K562 (cell line): ENCODE results near the gene VWA1. TPM values are rescaled to one million over a fixed set of nuclear protein-coding genes. Genes with fewer than 3 reads are reported as not detected.

Source experiments
- ATF1 ChIP-seq, 2 experiments: fragments of 450-650 bp in 1 of 2; IDR thresholded peaks; 2 replicates each; pipeline ENCODE4 v1.6.1; 2016; ENCODE audit warnings: missing compliant biosample characterization in 1 of 2, missing genetic modification characterization in 1 of 2
- ETS1 ChIP-seq: conservative IDR thresholded peaks from 2 replicates; pipeline ENCODE4 v1.6.1; 2011; ENCODE audit warnings: low read depth, mild to moderate bottlenecking, low read length; ENCODE audit not compliant: control insufficient read depth
- HDAC2 ChIP-seq: fragments of 450-650 bp; IDR thresholded peaks from 2 replicates; pipeline ENCODE4 v1.6.1; 2016; ENCODE audit warnings: mild to moderate bottlenecking
- KDM2B ChIP-seq: fragments of 250-450 bp; sonication (Bioruptor Pico); IDR thresholded peaks from 2 replicates; pipeline ENCODE4 v1.8.0; 2021; ENCODE audit warnings: mild to moderate bottlenecking, moderate library complexity
- NONO ChIP-seq, 2 experiments: fragments of 200-400 bp in 1 of 2; fragments of 450-650 bp in 1 of 2; formaldehyde crosslinking in 1 of 2; IDR thresholded peaks; 2 replicates each; pipeline ENCODE4 v1.6.1; 2017; ENCODE audit warnings: low read depth in 2 of 2, mild to moderate bottlenecking in 2 of 2, moderate library complexity in 2 of 2, low read length in 1 of 2
- NR4A1 ChIP-seq, 2 experiments: fragments of 250-450 bp in 1 of 2; fragments of 450-650 bp in 1 of 2; sonication (Bioruptor Pico) in 1 of 2; IDR thresholded peaks; 2 replicates each; pipeline versions ENCODE4 v1.4.0 to v1.6.1; 2016 to 2020; ENCODE audit warnings: mild to moderate bottlenecking in 2 of 2, missing compliant biosample characterization in 1 of 2, missing genetic modification characterization in 1 of 2, moderate library complexity in 1 of 2
- POLR2A ChIP-seq: fragments of 450-650 bp; conservative IDR thresholded peaks from 2 replicates; pipeline ENCODE4 v1.6.1; 2016
- RBM15 ChIP-seq: fragments of 200-400 bp; formaldehyde crosslinking; IDR thresholded peaks from 2 replicates; pipeline ENCODE4 v1.6.1; 2018; ENCODE audit warnings: mild to moderate bottlenecking, low read length, moderate library complexity; ENCODE audit not compliant: insufficient read depth
- RERE ChIP-seq: sonication (generic); formaldehyde crosslinking; IDR thresholded peaks from 2 replicates; pipeline ENCODE4 v1.8.0; 2023; ENCODE audit warnings: missing genetic modification reagents, mild to moderate bottlenecking, borderline replicate concordance
- SIN3A ChIP-seq, 2 experiments: fragments of 150-350 bp in 1 of 2; IDR thresholded peaks; 2 replicates each; pipeline ENCODE4 v1.6.1; 2011 to 2016; ENCODE audit warnings: borderline replicate concordance in 2 of 2, low read depth in 2 of 2, low read length in 2 of 2, mild to moderate bottlenecking in 2 of 2, moderate library complexity in 2 of 2; ENCODE audit not compliant: control insufficient read depth in 1 of 2
- TEAD1 ChIP-seq, 2 experiments: fragments of 450-650 bp in 1 of 2; sonication (generic) in 1 of 2; formaldehyde crosslinking; IDR thresholded peaks; 2 replicates each; pipeline versions ENCODE4 v1.4.0 to v1.8.0; 2020 to 2022; ENCODE audit warnings: mild to moderate bottlenecking in 2 of 2, missing genetic modification reagents in 1 of 2
- ZNF511 ChIP-seq: sonication (generic); formaldehyde crosslinking; IDR thresholded peaks from 2 replicates; pipeline ENCODE4 v1.8.0; 2022; ENCODE audit warnings: mild to moderate bottlenecking, missing genetic modification reagents
- polyA plus RNA-seq, 8 experiments: library from polyadenylated mRNA; depleted of rRNA in 4 of 8; stranded (reverse) in 5 of 8; unstranded in 3 of 8; fragments of >200 nt; fragmentation: Nextera tagmentation in 2 of 8; fragmentation: Illumina TruSeq in 1 of 8; extraction: Ambion mirVana in 2 of 8; extraction: Trizol in 1 of 8; gene quantifications; 2 replicates each; pipeline versions ENCODE4 v1.2.1 to v1.2.3, GENCODE V29; 2011 to 2014; ENCODE audit warnings: inconsistent platforms in 1 of 8, missing spikeins in 1 of 8
- total RNA-seq, 7 experiments: library from RNA; depleted of rRNA in 6 of 7; stranded (reverse); fragments of >200 nt in 6 of 7; fragmentation: Illumina TruSeq in 2 of 7; extraction: Trizol in 2 of 7; gene quantifications; 2 replicates each; pipeline versions ENCODE4 v1.2.1 to v1.2.3, GENCODE V29; 2011 to 2021; ENCODE audit warnings: low replicate concordance in 1 of 7

The VWA1 gene
- total and polyA plus RNA-seq, 9 of the 15 experiments (the other 6 are each of a cell fraction or from before 2014, with no cell fraction given) = 0.01 to 6.4 (median 0.85) TPM

GRCh38 chr1:1435106-1435903 lies at the start of gene VWA1 (continued):
- 0 out of 2 replicates have a peak, but pooled peaks have one; percentile 23 for TF ChIP-seq RBM15
- TF ChIP-seq NONO (IDR thresholded peaks at IDR 0.05; ENCODE audit: low read depth in 2 of 2, low read length in 1 of 2) = 0 out of 4 replicates have a peak, but pooled peaks of 1 of the 2 experiments have one; percentile 31
- TF ChIP-seq NR4A1 (CRISPR knock-in tag; IDR thresholded peaks at IDR 0.05) = 0 out of 2 replicates have a peak, but pooled peaks have one; percentile 13
- TF ChIP-seq NR4A1 (tag; IDR thresholded peaks at IDR 0.05) = no peak
- 0 out of 4 replicates have a peak, but pooled peaks of 1 of the 2 experiments have one; percentile 37 for TF ChIP-seq TEAD1 (CRISPR knock-in tag; IDR thresholded peaks at IDR 0.05)
- TF ChIP-seq ZNF511 = 0 out of 2 replicates have a peak, but pooled peaks have one; percentile 3
- peak in 1 of 2 experiments; percentile 59; a peak in 2 of 4 replicates for TF ChIP-seq SIN3A (IDR thresholded peaks at IDR 0.05; ENCODE audit: borderline replicate concordance in 2 of 2, control insufficient read depth in 1 of 2, low read depth in 2 of 2, low read length in 2 of 2)
- TF ChIP-seq HDAC2 = 0 out of 2 replicates have a peak, but pooled peaks have one; percentile 24
- TF ChIP-seq KDM2B (CRISPR knock-in tag) = 0 out of 2 replicates have a peak, but pooled peaks have one; percentile 32
- TF ChIP-seq ATF1 (CRISPR knock-in tag; IDR thresholded peaks at IDR 0.05) = no peak
- TF ChIP-seq ATF1 (tag; IDR thresholded peaks at IDR 0.05) = peak; percentile 51
- TF ChIP-seq POLR2A = peak; percentile 44; the same call in 1 of the 2 replicates
- 0 out of 2 replicates have a peak, but pooled peaks have one; percentile 36 for TF ChIP-seq ETS1
- no peak for TF ChIP-seq RERE
